GM10266 (cell line): ENCODE data around the gene RGL1.

Experiments used
- DNase-seq: peaks from one replicate; pipeline ENCODE4 v3.0.0; 2012; ENCODE audit errors: extremely low spot score
- TF ChIP-seq, protein P1 (sequence below): IDR thresholded peaks from 2 replicates; pipeline ENCODE4 v1.5.1; 2012; ENCODE audit warnings: mild to moderate bottlenecking, low read depth; ENCODE audit not compliant: control insufficient read depth, insufficient read depth; ENCODE audit errors: missing control alignments

The RGL1 gene

DNA sequence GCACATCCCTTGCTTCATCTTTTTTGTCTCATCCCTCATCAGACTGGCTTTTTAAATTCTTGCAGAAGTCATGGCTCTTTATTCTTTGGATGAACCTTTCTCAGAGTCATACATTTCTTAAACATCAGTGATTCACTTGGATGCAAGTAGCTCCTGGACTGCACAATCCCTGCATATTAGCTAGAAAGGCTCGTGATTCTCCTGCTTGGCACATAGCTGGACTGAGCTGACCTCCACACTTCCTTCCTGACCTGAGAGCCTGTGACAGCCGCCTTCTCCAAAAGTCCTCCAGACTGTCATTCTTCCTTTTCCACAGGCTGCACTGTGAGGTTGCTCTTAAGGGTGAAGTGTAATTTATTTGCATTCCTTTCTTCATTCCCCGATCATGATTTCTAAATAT, 109.4 kb downstream of the RGL1 start:
- TF ChIP-seq, protein P1, sequence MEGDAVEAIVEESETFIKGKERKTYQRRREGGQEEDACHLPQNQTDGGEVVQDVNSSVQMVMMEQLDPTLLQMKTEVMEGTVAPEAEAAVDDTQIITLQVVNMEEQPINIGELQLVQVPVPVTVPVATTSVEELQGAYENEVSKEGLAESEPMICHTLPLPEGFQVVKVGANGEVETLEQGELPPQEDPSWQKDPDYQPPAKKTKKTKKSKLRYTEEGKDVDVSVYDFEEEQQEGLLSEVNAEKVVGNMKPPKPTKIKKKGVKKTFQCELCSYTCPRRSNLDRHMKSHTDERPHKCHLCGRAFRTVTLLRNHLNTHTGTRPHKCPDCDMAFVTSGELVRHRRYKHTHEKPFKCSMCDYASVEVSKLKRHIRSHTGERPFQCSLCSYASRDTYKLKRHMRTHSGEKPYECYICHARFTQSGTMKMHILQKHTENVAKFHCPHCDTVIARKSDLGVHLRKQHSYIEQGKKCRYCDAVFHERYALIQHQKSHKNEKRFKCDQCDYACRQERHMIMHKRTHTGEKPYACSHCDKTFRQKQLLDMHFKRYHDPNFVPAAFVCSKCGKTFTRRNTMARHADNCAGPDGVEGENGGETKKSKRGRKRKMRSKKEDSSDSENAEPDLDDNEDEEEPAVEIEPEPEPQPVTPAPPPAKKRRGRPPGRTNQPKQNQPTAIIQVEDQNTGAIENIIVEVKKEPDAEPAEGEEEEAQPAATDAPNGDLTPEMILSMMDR: no peak
- DNase-seq: no peak

DNA sequence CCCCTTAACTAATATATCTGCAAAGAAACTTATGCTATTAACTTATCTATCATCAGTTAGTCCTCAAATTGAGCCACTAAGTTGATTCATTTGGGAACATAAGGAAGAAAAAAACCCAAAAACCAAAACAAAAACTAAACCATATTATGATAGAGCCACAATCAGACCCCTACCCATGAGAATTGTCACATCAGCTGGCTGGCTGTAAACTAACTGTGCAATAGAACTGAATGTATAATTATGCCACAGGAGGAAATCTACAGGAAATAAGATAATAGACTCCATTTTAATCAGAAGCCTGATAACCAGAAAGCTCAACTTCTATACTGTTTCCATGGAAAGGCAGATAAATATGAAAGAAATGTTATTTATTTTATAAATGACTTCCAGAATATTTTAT, 110.0 kb downstream of the RGL1 start:
- DNase-seq: no peak
- TF ChIP-seq, protein P1: no peak

DNA sequence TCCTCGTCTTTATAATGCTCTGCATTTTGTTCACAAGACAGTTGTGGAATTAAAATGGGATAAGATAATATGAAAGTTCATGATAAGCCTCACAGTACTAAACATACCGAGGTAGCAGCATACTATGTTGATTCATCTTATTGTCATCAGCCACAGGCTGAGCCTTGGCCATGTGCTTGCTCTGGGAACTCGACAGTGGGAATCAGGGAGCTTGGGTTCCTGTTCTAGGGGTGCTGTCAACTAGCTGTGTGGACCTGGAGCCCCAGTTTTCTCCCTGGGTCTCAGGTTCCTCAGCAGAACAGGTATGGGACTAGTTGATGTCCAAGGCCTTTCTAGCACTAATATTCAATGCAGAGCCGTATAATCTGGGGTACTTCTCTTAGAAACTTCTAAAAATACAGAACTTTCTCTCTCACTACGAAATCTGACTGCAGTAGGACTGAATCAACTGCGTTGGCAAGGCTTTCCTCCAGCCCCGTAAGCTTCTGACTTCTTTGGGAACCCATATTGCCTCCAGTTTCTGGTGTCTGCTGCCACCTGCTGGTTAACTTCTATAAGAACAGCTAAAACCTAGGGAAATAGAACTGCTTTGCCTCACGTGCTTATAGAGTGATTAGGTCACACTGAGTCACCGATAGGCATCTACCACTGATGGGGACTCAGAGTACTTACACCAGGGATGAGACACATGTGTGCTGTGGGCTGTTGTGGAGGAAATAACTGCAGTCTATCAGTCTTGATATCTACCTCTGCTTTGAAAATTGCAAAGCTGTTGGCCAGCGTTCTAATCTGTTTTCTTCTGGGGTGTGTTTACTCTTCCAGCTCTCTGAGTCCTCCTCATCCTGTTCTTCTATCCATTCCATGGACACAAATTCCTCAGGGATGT, 110.9 kb downstream of the RGL1 start:
- TF ChIP-seq, protein P1: peak; percentile 79
- peak; percentile 62 for DNase-seq

DNA sequence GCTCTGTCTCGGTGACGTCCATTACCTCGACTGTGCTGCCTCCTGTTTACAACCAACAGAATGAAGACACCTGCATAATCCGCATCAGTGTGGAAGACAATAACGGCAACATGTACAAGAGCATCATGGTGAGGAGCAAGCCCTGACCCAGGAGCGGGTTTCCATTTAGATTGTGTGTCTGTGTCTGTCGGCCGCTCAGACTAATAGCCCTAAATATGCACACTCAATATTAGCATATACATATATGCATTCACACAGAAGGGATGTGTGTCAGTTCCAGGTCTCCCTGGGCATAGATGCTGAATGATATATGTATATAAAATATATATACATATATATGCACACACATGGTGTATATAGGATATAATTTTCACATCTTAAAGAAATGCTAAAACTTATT, 111.7 kb downstream of the RGL1 start:
- DNase-seq: no peak
- TF ChIP-seq, protein P1: no peak

DNA sequence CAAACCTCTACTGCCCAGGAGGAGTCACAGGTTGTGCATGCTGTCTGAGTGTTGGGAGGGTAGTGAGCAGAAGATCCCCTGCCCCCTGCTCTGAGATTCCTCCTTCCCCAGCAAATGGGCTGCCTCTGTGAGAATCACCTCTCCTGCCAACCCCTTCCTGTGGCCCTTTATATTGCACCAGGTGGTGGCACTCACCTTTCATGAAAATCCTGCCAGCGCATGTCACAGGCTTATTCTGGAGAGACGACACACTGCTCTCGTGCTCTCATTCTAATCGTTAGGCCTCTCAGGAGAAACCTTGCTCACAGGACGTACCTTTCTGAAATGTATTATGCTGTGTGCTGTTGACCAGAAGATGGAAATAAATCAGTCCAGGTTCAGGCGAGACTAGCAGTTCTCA, 113.7 kb downstream of the RGL1 start:
- DNase-seq: no peak
- TF ChIP-seq, protein P1: no peak

DNA sequence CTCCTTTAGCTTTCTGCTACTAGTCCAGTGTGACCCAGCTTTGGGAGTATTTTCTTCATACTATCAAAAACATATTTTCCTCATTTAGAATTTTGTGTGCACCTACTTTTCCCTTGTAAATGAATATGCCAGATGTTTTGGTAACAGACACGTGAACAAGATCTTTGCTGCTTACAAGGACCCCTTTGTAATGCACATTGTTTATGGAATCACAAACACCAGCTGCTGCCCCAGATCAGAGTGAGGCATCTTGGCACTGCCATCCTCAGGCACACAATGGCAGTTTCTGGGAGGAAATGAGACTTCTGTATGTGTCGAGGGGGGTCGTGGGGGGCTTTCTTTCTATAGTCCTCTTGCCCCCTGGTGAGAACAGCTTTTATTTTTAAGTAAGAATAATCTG, 115.7 kb downstream of the RGL1 start:
- TF ChIP-seq, protein P1: no peak
- no peak for DNase-seq

DNA sequence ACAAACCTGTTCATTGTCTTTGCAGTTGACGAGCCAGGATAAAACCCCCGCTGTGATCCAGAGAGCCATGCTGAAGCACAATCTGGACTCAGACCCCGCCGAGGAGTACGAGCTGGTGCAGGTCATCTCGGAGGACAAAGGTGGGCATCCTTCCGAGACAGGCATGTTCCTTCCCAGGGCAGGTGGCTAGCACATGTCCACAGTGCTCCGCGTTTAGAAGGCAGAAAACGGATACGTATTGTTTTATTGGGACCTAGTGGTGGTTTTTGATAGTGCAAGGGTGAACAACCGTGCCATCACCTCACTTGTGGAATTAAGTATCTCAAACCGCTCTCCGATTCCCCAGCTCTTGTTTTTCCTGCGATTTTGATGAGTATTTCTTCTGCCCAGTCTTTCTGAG, 117.3 kb downstream of the RGL1 start:
- DNase-seq: no peak
- TF ChIP-seq, protein P1: no peak
